Osteoblast (primary cell): Measurements from ENCODE around the gene NUP62. TPM values are rescaled to one million over a fixed set of nuclear protein-coding genes. Genes with fewer than 3 reads are reported as not detected.

Source experiments
- DNase-seq: peaks from one replicate; pipeline ENCODE4 v3.0.0; 2011; ENCODE audit warnings: low spot score, mixed read lengths; ENCODE audit not compliant: insufficient read length; ENCODE audit errors: missing footprints
- H2AFZ ChIP-seq: 2 replicates; pipeline ENCODE4 v1.6.0; 2011; ENCODE audit warnings: mild to moderate bottlenecking, low read length
- H3K27ac ChIP-seq: 2 replicates; pipeline ENCODE4 v1.5.1; 2011; ENCODE audit warnings: mild to moderate bottlenecking, low read depth, low read length, moderate library complexity
- H3K27me3 ChIP-seq: 2 replicates; pipeline ENCODE4 v1.6.0; 2012; ENCODE audit warnings: mild to moderate bottlenecking, control low read depth, inconsistent platforms, low read length, moderate library complexity; ENCODE audit not compliant: insufficient read depth
- H3K36me3 ChIP-seq: 2 replicates; pipeline ENCODE4 v1.5.1; 2011; ENCODE audit warnings: mild to moderate bottlenecking, low read length, control low read depth, moderate library complexity; ENCODE audit not compliant: insufficient read depth
- H3K4me1 ChIP-seq: 2 replicates; pipeline ENCODE4 v1.5.1; 2011; ENCODE audit warnings: mild to moderate bottlenecking, low read length, control low read depth, moderate library complexity; ENCODE audit not compliant: insufficient read depth
- H3K4me2 ChIP-seq: 2 replicates; pipeline ENCODE4 v1.6.0; 2011; ENCODE audit warnings: mild to moderate bottlenecking, low read length; ENCODE audit not compliant: insufficient read depth
- H3K4me3 ChIP-seq: fragments of 200-600 bp; sonication (generic); 3 replicates; pipeline ENCODE4 v1.5.1; 2012; ENCODE audit warnings: mild to moderate bottlenecking, low read length, inconsistent platforms; ENCODE audit not compliant: insufficient read depth
- H3K79me2 ChIP-seq: 2 replicates; pipeline ENCODE4 v1.6.0; 2012; ENCODE audit warnings: mild to moderate bottlenecking, low read length, control low read depth, inconsistent platforms; ENCODE audit not compliant: insufficient read depth
- H3K9me3 ChIP-seq: 2 replicates; pipeline ENCODE4 v1.5.1; 2011; ENCODE audit warnings: low read depth, low read length, control low read depth
- H4K20me1 ChIP-seq: 2 replicates; pipeline ENCODE4 v1.6.0; 2012; ENCODE audit warnings: mild to moderate bottlenecking, low read length, control low read depth; ENCODE audit not compliant: insufficient read depth
- total RNA-seq: library from RNA; depleted of rRNA; stranded (reverse); fragments of >200 nt; gene quantifications from 2 replicates; pipeline ENCODE4 v1.2.3, GENCODE V29; 2012
- TF ChIP-seq, protein P1 (sequence below): IDR thresholded peaks from 2 replicates; pipeline ENCODE4 v1.5.1; 2011; ENCODE audit warnings: mild to moderate bottlenecking, low read depth, low read length, moderate library complexity; ENCODE audit errors: extremely low read depth

Gene NUP62
- total RNA-seq, 1 donor = 22.8 TPM

- no peak for DNase-seq
- Histone ChIP-seq H3K4me1 (peaks cover 5% of the 10 kb centered on the region), H3K9me3 (no peaks in the 10 kb centered on the region), H3K27me3 (peaks cover 9% of the 10 kb centered on the region), H3K36me3 (peaks cover 6% of the 10 kb centered on the region), H3K79me2 (no peaks in the 10 kb centered on the region), H3K27ac (no peak overlapping the region), H3K4me2 (no peak overlapping the region), H3K4me3 (no peak overlapping the region), H4K20me1 (peaks cover 3% of the 10 kb centered on the region), H2AFZ (no peak overlapping the region)
- TF ChIP-seq, protein P1, sequence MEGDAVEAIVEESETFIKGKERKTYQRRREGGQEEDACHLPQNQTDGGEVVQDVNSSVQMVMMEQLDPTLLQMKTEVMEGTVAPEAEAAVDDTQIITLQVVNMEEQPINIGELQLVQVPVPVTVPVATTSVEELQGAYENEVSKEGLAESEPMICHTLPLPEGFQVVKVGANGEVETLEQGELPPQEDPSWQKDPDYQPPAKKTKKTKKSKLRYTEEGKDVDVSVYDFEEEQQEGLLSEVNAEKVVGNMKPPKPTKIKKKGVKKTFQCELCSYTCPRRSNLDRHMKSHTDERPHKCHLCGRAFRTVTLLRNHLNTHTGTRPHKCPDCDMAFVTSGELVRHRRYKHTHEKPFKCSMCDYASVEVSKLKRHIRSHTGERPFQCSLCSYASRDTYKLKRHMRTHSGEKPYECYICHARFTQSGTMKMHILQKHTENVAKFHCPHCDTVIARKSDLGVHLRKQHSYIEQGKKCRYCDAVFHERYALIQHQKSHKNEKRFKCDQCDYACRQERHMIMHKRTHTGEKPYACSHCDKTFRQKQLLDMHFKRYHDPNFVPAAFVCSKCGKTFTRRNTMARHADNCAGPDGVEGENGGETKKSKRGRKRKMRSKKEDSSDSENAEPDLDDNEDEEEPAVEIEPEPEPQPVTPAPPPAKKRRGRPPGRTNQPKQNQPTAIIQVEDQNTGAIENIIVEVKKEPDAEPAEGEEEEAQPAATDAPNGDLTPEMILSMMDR = no peak
Measured at GRCh38 chr19:49889038-49889686, 40.1 kb downstream of the NUP62 start.

- H3K36me3 ChIP-seq = peaks cover 10% of the 10 kb centered on the region
- no peaks in the 10 kb centered on the region for H3K79me2 ChIP-seq
- peaks cover 3% of the 10 kb centered on the region for H4K20me1 ChIP-seq
- no peak for DNase-seq
- H3K27ac ChIP-seq = no peak overlapping the region
- H3K4me2 ChIP-seq = no peak overlapping the region
- H3K27me3 ChIP-seq = peaks cover 9% of the 10 kb centered on the region
- H2AFZ ChIP-seq = no peak overlapping the region
- no peaks in the 10 kb centered on the region for H3K9me3 ChIP-seq
- peaks cover 5% of the 10 kb centered on the region for H3K4me1 ChIP-seq
- TF ChIP-seq, protein P1 = no peak
- no peak overlapping the region for H3K4me3 ChIP-seq
Measured at GRCh38 chr19:49888510-49888824, 40.8 kb downstream of the NUP62 start.

- H3K79me2 ChIP-seq = no peaks in the 10 kb centered on the region
- H3K4me2 ChIP-seq = no peak overlapping the region
- H4K20me1 ChIP-seq = peaks cover 3% of the 10 kb centered on the region
- TF ChIP-seq, protein P1 = no peak
- no peak overlapping the region for H3K4me3 ChIP-seq
- H3K27me3 ChIP-seq = peaks cover 8% of the 10 kb centered on the region
- DNase-seq = no peak
- no peak overlapping the region for H3K27ac ChIP-seq
- H2AFZ ChIP-seq = no peak overlapping the region
- peaks cover 16% of the 10 kb centered on the region for H3K36me3 ChIP-seq
- peaks cover 5% of the 10 kb centered on the region for H3K4me1 ChIP-seq
- H3K9me3 ChIP-seq = no peaks in the 10 kb centered on the region
Measured at GRCh38 chr19:49887665-49888509, 41.4 kb downstream of the NUP62 start.

GRCh38 chr19:49887037-49887664 lies 42.2 kb downstream of the NUP62 start:
- Histone ChIP-seq H3K79me2 (no peaks in the 10 kb centered on the region), H3K4me2 (no peak overlapping the region), H3K4me3 (no peak overlapping the region), H3K36me3 (peaks cover 23% of the 10 kb centered on the region), H3K4me1 (peaks cover 5% of the 10 kb centered on the region), H3K9me3 (no peaks in the 10 kb centered on the region), H3K27ac (no peak overlapping the region), H4K20me1 (peaks cover 3% of the 10 kb centered on the region), H3K27me3 (peaks cover 4% of the 10 kb centered on the region), H2AFZ (no peak overlapping the region)
- TF ChIP-seq, protein P1 = no peak
- no peak for DNase-seq
